HG02759 (cell line): ENCODE measurements around the gene SLC26A5.
A peak's percentile ranks its signal among the peaks of the same experiment; 100 is the strongest.
"Not testable (repeated sequence)": the region's sequence is repeated elsewhere in the genome, so short reads cannot be mapped to it uniquely, and the experiment has no call there.

Experiments
- ATAC-seq: cut with Tn5 transposase; IDR thresholded peaks from one replicate; pipeline ENCODE4 v1.9.1; 2021; ENCODE audit warnings: mild to moderate bottlenecking, moderate library complexity; ENCODE audit not compliant: unreplicated experiment

Gene SLC26A5, protein sequence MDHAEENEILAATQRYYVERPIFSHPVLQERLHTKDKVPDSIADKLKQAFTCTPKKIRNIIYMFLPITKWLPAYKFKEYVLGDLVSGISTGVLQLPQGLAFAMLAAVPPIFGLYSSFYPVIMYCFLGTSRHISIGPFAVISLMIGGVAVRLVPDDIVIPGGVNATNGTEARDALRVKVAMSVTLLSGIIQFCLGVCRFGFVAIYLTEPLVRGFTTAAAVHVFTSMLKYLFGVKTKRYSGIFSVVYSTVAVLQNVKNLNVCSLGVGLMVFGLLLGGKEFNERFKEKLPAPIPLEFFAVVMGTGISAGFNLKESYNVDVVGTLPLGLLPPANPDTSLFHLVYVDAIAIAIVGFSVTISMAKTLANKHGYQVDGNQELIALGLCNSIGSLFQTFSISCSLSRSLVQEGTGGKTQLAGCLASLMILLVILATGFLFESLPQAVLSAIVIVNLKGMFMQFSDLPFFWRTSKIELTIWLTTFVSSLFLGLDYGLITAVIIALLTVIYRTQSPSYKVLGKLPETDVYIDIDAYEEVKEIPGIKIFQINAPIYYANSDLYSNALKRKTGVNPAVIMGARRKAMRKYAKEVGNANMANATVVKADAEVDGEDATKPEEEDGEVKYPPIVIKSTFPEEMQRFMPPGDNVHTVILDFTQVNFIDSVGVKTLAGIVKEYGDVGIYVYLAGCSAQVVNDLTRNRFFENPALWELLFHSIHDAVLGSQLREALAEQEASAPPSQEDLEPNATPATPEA

DNA sequence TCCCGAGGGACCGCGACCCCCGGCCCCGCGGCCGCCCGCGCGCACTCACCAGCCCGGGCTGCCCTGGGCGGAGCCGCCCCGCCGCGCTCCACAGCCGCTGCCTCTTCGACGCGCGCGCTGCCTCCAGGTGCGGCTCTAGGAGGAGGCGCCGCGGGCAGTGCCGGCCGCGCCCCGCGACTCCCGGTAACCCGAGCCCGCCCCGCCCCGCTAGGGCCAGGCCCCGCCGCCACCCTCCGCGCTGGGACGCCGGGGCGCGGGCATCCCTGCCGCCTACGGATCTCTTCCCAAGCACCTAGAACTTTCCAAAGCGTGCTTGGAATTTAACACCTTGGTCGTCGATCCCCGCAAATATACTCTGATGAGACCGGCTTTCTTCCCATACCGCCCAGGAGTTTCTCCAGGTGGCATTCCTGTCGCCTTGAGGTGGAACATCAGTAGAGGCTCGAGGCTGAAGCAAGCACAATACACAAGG lies at the start of gene SLC26A5:
Gene SLC26A5, minus strand, starts transcription at position 159 of the 472 bp plus-strand sequence. CDS start 24,693 bp downstream, outside the sequence.
- peak; percentile 63 for ATAC-seq

DNA sequence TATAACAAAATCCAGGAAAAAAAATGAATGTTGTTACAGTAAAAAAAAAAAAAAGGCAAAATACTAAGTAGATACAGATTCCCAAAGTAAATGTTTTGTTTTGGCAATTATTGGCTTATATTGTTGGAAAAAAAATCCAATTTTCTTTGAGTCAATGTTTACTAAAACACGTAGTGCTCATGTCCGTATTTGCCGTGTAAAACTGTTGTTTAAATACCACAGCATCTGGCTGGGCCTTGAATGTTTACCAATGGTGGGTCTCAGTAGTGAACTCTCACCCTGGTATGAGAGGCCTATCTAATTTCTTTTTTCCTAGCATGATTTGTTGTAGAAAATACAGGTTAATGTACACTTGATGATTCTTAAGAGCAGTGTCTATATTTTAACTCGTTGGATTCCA lies 41.4 kb upstream of the SLC26A5 start:
- no peak for ATAC-seq

DNA sequence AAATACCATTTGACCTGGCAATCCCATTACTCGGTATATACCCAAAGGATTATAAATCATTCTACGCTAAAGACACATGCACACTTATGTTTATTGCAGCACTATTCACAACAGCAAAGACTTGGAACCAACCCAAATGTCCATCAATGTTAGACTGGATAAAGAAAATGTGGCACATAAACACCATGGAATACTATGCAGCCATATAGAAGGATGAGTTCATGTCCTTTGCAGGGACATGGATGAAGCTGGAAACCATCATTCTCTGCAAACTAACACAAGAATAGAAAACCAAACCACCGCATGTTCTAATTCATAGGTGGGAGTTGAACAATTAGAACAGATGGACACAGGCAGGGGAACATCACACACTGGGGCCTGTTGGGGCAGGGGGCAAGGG lies 40.9 kb upstream of the SLC26A5 start:
- ATAC-seq: not testable (repeated sequence)

DNA sequence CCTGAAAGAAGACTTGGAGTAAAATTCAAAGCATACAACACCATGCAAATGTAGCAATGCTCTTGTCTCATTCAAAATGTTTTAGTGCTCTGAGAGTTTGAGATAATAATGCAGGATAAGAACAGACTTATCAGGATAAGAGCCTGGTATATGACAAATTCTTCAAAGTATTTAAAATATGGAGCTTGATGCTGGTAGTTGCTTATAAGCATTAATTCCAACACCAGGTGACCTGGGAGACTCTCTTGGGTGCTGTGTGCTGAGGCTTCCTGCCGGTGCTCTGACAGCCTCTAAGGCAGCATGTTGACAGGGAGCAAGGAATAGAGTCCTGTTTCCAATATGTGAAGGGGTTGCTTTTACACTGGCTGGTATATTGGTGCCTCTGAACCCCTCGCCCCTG lies 34.8 kb upstream of the SLC26A5 start:
- ATAC-seq: no peak

DNA sequence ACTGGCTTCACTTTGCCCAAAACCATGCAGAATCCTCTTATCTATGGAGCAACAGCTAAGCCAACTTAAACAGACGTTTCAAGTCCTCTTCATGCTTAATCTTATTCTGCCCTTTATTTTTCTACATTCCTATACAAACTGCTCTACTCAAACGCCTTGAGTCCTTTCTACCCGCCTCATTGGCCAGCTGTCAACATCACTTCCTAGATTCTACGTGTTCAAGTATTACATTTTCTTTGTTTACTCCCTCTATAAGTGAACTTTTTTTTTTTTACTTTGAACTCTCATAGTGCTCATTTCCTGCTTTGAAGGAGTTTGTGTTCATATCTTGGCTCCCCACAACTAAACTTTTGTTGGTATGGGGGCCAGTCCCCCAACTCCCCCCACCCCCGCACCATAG lies 28.9 kb upstream of the SLC26A5 start:
- no peak for ATAC-seq

DNA sequence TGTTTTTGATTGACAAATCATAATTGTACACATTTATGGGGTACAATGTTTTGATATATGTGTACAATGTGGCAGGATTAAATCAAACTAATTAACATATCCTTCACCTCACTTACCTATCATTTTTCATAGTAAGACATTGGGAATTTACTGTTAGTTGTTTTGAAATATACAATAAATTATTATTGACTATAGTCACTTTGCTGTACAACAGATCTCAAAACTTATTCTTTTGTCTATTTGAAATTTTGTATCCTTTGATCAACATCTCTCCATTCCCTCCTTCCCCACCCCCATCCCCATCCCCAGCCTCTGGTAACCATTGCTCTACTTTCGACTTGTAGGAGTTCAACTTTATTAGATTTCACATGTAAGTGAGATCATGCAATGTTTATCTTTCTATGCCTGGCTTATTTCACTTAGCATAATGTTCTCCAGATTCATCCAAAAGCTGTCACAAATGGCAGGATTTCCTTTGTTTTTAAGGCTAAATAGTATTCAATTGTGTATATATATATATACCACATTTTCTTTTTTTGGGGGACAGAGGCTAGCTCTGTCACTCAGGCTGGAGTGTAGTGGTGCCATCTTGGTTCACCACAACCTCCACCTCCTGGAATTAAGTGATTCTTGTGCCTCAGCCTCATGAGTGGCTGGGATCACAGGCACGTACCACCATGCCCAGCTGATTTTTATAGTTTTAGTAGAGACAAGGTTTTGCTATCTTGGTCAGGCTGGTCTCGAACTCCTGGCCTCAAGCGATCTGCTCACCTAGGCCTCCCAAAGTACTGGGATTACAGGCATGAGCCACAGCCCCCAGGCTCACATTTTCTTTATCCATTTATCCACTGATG lies 23.3 kb upstream of the SLC26A5 start:
- no peak for ATAC-seq

DNA sequence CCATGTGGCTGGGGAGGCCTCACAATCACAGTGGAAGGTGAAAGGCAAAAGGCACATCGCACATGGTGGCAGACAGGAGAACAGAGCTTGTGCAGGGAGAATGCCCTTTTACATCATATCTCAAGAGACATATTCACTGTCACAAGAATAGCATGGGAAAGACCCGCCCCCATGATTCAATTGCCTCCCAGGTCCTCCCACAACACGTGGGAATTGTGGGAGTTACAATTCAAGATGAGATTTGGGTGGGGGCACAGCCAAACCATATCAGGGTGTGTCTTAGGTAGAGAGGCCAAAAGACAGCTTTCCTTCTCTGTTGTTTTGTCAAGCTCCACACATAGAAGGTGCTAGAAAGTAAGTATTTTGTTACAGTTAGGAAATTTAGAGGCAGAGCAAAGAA lies 20.8 kb upstream of the SLC26A5 start:
- ATAC-seq: no peak

DNA sequence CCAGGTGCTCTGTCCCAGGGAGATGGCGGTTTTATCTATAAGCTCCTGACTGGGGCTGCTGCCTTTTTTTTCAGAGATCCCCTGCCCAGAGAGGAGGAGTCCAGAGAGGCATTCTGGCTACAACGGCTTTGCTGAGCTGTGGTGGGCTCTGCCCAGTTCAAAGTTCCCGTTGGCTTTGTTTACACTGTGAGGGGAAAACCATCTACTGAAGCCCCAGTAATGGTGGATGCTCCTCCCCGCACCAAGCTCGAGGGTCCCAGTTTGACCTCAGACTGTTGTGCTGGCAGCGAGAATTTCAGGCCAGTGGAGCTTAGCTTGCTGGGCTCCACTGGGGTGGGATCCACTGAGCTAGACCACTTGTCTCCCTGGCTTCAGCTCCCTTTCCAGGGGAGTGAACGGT lies 16.4 kb upstream of the SLC26A5 start:
- no peak for ATAC-seq

DNA sequence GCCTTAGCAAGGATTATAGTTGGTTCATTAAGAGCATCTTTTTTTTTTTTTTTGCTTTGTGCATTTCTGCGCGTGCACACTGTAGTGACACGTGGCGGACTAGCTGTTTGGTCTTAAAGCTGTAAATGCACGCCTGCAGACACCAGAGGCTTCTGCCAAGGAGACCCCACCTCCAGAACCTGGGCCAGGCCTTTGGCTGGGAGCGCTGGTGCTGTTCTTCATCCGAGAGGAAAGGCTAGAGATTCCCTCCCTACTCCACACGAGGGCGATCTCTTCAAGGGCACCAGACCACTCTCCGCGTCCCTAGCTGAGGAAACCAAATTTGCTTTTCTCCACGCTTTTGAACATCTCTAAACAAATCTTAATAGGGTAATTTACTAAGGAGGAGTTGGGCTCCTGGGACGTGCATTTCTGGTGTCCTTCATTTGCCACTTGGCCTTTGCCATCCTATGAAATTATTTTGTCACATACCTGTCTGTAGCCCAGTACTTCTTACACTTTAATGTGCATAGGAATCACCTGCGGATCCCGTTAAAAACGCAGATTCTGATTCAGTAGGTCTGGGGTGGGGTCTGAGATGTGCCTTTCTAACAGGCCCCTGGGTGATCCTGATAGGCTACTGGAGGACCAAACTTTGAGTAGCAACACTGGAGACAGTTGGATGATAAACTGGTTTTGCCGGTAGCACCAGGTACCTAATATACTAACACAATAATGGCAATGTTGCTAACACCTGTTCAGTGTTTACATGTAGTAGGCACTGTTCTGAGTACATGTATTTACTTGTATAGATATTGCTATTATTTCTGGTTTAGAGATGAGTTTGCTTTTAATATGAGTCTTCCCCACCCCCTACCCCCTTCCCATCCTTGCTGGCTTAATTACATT lies 1.3 kb upstream of the SLC26A5 start:
- peak; percentile 79 for ATAC-seq

DNA sequence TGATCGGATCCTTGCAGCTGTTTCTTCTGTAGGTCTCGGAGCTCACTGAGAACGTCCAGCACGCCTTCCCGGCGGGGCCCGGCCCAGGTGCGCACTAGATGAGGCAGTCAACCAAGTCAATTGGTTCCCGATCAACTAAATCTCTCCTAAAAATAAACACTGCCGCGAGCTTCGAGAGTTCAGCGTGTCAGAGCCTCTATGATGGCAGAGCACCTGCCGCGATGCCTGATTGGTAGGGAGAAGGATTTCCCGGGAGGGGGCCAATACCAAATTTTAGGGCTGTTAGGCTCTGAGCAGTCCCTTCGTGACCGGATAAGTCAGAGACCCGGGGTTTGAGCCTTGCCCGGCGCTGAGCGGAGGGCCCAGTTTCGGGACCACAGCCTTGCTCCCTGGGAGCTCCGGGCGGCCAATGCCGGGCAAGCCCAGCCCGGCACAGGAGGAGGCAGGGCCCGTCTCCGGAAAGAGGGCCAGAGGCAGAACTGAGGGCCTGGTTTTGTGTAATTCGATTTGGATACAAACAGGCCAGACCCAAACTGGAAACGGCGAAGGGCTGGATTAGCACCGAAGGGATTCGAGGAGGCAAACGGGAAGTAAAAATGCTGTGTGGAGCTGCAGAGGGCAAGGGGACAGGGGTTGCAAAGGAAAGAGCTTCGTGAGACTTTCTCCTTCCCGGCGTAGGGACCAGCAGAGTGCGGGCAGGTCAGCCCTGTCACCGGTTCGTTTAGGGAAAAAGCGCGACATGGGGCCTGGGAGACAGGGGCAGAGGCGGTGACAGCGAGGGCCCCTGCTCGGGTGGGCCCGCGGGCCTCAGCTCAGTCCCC lies 569 bp downstream of the SLC26A5 start:
- peak; percentile 39 for ATAC-seq

DNA sequence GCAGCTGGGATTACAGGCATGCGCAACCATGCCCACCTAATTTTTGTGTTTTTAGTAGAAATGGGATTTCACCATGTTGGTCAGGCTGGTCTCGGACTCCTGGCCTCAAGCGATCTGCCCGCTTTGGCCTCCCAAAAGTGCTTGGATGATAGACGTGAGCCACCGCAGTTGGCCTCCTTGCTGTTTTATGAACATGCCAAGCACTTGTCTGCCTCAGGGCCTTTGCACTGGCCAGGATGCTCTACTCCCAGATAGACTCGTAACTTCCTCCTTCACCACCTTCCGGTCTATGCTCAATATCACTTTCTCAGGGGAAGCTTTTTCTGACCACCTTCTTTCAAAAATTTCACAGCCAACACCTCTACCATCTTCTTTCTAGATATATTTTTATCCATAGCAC lies 6.3 kb downstream of the SLC26A5 start:
- ATAC-seq: no peak

DNA sequence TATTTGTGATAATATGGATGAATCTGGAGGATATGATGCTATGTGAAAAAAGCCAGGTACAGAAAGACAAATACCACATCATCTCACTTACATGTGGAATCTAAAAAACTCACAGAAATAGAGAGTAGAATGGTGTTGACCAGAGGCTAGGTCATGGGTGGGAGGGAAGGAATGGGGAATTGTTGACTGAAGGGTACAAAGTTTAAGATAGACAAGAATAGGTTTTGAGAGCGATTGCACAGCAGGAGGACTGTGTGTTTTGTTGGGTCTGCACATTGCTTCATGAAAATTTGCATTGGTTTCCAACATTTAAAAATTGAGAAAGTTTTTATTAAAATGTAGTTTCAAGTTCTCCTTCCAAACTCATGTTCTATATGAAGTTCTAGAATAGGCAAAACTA lies 8.4 kb downstream of the SLC26A5 start:
- ATAC-seq: no peak

DNA sequence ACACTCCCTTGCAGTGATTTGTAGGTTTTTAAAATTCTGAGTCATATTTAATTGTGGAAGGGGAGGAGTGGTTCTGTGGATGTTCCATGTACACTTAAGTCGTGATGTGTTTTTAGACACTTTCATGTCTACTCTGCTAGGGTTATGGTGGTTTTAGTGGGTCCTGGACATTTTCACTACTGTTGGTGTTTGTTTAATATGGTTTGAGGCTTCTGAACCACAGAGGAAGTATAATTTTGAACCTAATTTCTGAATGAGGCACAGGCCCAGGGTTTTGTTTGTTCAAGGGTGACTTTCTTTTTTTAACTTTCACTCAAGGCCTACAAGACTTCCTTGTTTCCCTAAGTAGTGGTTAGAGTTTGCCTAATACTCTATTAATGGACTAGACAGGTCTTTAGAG lies 13.3 kb downstream of the SLC26A5 start:
- no peak for ATAC-seq

DNA sequence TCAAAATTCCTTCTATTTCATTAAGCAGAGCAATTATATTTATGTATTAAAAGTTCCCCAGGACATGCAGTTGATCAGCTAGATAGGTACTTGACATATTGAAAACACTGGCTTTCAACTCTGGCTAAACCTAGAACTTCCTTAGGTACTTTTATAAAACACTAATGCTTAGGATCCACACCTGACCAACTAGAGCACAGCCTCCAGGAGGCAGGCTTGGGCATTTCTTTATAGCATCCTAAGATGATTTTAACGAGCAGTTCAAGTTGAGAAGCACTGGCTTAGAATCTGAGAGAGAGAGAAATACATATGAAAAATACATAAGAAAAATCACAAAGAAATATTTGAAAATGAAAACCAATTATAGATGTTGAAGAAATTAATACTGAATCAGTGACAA lies 20.8 kb downstream of the SLC26A5 start:
- no peak for ATAC-seq

DNA sequence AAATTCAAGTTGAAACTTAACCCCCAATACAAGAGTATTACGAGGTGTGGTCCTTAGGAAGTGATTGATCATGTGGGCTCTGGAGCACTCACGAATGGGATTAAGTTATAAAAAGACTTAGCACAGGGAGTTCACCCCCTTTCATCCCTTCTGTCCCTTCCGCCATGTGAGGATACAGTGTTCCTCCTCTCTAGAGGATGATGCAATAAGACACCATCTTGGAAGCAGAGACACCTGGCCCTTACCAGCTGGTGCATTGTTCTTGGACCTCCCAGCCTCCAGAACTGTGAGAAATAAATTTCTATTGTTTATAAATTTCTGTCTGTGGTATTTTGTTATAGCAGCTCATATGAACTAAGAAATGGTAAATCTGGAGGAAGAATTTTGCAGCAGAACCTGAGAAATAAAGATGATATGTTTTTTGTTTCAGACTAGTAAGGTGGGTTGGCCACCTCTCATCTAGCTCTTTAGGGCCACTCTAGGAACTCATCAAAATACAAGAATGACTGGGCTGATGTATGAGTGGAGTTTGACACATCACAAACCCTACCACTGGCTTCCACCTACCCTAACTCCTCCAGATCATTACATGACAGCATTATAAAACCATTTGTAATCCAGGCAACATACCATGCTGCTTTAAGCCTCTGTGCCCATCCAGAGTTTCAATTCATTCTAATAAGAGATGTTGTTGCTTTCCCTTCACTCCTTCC lies 22.4 kb downstream of the SLC26A5 start:
- no peak for ATAC-seq

DNA sequence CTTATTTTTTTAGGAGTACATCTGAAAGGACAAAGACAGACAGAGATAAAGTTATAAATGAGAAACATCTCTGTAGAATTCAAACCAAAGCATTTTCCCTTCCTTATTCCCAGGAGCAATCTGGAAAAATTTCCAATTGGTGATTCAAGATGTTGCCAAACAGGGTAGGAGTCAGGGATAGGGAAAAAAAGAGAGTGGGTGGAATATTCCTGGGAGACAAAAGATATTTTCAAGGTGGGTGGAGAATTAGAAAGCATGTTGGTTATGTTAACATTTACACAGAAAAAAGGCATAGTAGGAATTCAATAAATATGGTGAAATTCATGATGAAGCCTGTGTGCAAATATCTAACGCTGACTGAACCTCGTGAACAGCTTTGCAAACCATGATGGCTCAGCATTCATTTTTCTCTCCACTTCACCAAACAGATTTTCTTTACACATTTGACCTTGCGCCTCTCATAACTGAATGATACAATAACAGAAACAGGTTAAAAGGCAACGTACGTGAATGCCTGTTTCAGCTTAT lies 25.1 kb downstream of the SLC26A5 start:
- ATAC-seq: no peak

DNA sequence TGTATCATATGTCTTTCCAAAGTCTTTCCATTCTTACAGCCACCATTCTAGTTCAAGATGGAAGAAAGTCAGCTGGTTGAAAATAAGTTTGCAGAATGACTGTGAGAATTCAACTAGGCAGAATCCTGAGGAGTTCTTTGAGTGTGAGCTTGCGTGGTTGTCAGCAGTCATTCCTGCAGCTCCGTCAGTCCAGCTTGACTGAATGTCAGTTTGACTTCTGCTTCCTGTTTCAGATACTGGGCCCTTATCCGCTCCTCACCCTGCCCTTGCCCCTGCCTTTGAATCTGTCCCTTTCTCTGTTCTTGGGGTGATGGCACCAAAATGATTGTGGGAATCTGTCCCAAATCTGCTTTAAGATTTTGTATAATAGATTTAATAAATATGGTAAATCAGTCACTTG lies 27.8 kb downstream of the SLC26A5 start:
- ATAC-seq: no peak

DNA sequence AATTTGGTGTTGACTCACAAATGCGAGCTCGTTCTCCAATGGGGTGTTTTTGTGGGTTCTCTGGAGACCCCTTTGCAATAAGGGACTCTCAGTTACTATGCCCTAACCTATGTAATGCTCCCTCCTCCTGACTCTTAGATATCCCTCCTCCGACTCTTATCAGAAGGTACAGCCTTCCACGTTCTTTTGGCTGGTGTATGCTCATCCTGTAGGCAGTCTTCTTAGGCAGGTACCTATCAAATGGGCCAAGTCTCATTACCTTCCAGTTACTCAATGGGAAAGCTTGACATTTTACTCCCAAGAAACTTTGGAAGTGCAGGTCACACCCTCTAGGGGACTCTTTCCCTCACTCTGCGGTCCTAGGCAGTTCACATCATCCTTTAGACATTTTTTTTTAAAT lies 32.6 kb downstream of the SLC26A5 start:
- ATAC-seq: no peak

DNA sequence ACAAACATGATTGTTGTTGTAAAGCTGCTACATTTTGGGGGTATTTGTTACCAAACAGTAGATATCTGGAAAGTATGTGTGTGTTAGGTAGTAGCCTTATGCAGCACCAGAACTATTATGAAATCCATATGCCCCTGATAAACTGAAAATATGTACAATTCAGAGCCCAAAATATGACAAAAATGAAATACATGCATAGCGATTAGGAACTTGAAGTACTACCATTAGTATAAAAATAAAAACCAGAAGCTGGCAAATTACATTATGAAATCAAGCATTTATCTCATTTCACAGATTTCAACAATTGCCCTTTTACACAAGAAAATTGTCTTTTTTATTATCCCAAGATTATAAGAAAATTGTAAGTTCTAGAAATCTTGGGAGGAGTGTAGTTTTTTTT lies 33.9 kb downstream of the SLC26A5 start:
- ATAC-seq: no peak
